Common myeloid progenitor, CD34-positive (primary cell): Measurements from ENCODE around the gene CD82.
A peak's percentile ranks its signal among the peaks of the same experiment; 100 is the strongest.

Source experiments
- CTCF ChIA-PET: fragments of 350-600 bp; sonication (Branson Sonifier 250); formaldehyde crosslinking; loops from one replicate; lab custom pipeline; 2021; ENCODE audit warnings: antibody characterized with exemption; lab: Charles Lee
- POLR2A ChIA-PET: fragments of 350-600 bp; sonication (Branson Sonifier 250); formaldehyde crosslinking; loops from one replicate; lab custom pipeline; 2021; ENCODE audit warnings: antibody characterized with exemption; lab: Charles Lee
- DNase-seq, 3 donors: peaks; one replicate each; pipeline versions ENCODE4 v3.0.0 to v3.0.0-alpha.2; 2013
- H3K27ac ChIP-seq, 2 experiments: 1 replicate in 1 of 2; 2 replicates in 1 of 2; pipeline ENCODE4 v1.7.0; 2013; ENCODE audit warnings: inconsistent platforms in 2 of 2, low read length in 2 of 2, mild to moderate bottlenecking in 2 of 2, low read depth in 1 of 2, moderate library complexity in 1 of 2; ENCODE audit not compliant: severe bottlenecking in 2 of 2, insufficient read depth in 1 of 2, poor library complexity in 1 of 2
- H3K27me3 ChIP-seq, 5 experiments: replicated peaks in 2 of 5; 1 replicate in 3 of 5; 2 replicates in 2 of 5; pipeline versions ENCODE4 v1.6.1 to v1.7.0; 2013; ENCODE audit warnings: low read length in 4 of 5, mild to moderate bottlenecking in 2 of 5, moderate library complexity in 2 of 5, inconsistent platforms in 1 of 5; ENCODE audit not compliant: insufficient read depth in 5 of 5, control insufficient read depth in 4 of 5
- H3K36me3 ChIP-seq, 4 experiments: 1 replicate in 2 of 4; 2 replicates in 2 of 4; pipeline versions ENCODE4 v1.6.1 to v1.7.0; 2013; ENCODE audit warnings: low read length in 3 of 4, control low read depth in 1 of 4, mild to moderate bottlenecking in 1 of 4; ENCODE audit not compliant: control insufficient read depth in 4 of 4, insufficient read depth in 4 of 4
- H3K4me1 ChIP-seq, 4 experiments: 1 replicate in 3 of 4; 2 replicates in 1 of 4; pipeline versions ENCODE4 v1.6.1 to v1.7.1; 2013; ENCODE audit warnings: low read length in 3 of 4, mild to moderate bottlenecking in 3 of 4, control low read depth in 1 of 4, inconsistent platforms in 1 of 4, moderate library complexity in 1 of 4; ENCODE audit not compliant: control insufficient read depth in 4 of 4, insufficient read depth in 4 of 4; ENCODE audit errors: control extremely low read depth in 1 of 4
- H3K4me3 ChIP-seq, 7 experiments: 1 replicate in 4 of 7; 2 replicates in 3 of 7; pipeline versions ENCODE4 v1.5.1 to v1.7.0; 2013; ENCODE audit warnings: mild to moderate bottlenecking in 7 of 7, low read length in 6 of 7, moderate library complexity in 6 of 7, inconsistent platforms in 2 of 7, low read depth in 2 of 7, control low read depth in 1 of 7; ENCODE audit not compliant: insufficient read depth in 4 of 7, control insufficient read depth in 1 of 7; ENCODE audit errors: extremely low read depth in 1 of 7
- H3K9me3 ChIP-seq, 5 experiments: 1 replicate in 4 of 5; 2 replicates in 1 of 5; pipeline versions ENCODE4 v1.6.1 to v1.7.1; 2013; ENCODE audit warnings: low read length in 4 of 5, mild to moderate bottlenecking in 2 of 5, inconsistent platforms in 1 of 5, low read depth in 1 of 5, moderate library complexity in 1 of 5; ENCODE audit not compliant: control insufficient read depth in 4 of 5, insufficient read depth in 2 of 5; ENCODE audit errors: control extremely low read depth in 1 of 5
- WGBS: methylation state at CpG from one replicate; pipeline ENCODE4 v1.1.5; 2013; ENCODE audit not compliant: insufficient coverage; 5-methylcytosine and 5-hydroxymethylcytosine counted together

The CD82 gene

GRCh38 chr11:44617671-44618461 is 52.4 kb downstream of the CD82 start:
- ChIA-PET POLR2A (interaction anchor here (1.1 kb wide), 1 partner anchor 49 kb away, joined by 3 read pairs; no protein-coding TSS in a partner anchor), CTCF (interaction anchor here (0.8 to 22.3 kb wide), 6 partner anchors 8 to 277 kb away, joined by 3 to 504 read pairs (median 6); partner anchors contain the start of gene CD82)
- DNase-seq = no peak
- Histone ChIP-seq H3K4me3 (no peak overlapping the region), H3K27me3 (no peaks in the 10 kb centered on the region), H3K36me3 (peaks cover 18 to 78% (median 47%) of the 10 kb centered on the region in 4 experiments), H3K9me3 (no peaks in the 10 kb centered on the region), H3K4me1 (peaks cover 0 to 22% (median 9%) of the 10 kb centered on the region in 4 experiments), H3K27ac (no peak overlapping the region)
- WGBS = 95% methylated on average over 12 of the region's 18 CpGs

DNA sequence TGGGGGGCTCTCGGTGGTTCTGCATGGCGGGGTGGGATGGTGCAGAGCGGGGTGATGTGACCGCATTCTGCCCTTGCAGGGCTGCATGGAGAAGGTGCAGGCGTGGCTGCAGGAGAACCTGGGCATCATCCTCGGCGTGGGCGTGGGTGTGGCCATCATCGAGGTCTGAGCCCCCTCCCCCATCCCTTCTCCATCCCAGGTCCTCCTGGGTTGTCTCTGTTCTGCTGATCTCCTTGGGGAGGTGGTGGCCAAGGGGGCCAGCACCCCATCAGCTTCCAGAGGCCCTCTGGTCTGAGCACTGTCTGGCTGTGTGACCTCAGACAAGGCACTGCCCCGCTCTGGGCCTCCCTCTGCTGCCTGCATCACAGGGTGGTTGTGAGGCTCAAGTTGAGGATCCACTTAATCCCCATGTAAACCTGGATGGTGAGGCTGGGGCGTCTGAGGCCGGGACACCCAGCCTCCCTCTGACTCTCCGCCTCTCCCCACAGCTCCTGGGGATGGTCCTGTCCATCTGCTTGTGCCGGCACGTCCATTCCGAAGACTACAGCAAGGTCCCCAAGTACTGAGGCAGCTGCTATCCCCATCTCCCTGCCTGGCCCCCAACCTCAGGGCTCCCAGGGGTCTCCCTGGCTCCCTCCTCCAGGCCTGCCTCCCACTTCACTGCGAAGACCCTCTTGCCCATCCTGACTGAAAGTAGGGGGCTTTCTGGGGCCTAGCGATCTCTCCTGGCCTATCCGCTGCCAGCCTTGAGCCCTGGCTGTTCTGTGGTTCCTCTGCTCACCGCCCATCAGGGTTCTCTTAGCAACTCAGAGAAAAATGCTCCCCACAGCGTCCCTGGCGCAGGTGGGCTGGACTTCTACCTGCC is 53.3 kb downstream of the CD82 start:
- DNase-seq = no peak
- WGBS = 97% methylated on average over 18 of the region's 22 CpGs
- no peak overlapping the region for H3K4me3 ChIP-seq
- no peaks in the 10 kb centered on the region for H3K9me3 ChIP-seq
- H3K27ac ChIP-seq = no peak overlapping the region
- POLR2A ChIA-PET = no interaction called here
- CTCF ChIA-PET = interaction anchor here (22.3 kb wide), 1 partner anchor 61 kb away, joined by 504 read pairs; the partner anchor contains the start of gene CD82
- H3K36me3 ChIP-seq = peaks cover 18 to 70% (median 46%) of the 10 kb centered on the region in 4 experiments
- peaks cover 0 to 22% (median 12%) of the 10 kb centered on the region in 4 experiments for H3K4me1 ChIP-seq
- H3K27me3 ChIP-seq = no peaks in the 10 kb centered on the region

DNA sequence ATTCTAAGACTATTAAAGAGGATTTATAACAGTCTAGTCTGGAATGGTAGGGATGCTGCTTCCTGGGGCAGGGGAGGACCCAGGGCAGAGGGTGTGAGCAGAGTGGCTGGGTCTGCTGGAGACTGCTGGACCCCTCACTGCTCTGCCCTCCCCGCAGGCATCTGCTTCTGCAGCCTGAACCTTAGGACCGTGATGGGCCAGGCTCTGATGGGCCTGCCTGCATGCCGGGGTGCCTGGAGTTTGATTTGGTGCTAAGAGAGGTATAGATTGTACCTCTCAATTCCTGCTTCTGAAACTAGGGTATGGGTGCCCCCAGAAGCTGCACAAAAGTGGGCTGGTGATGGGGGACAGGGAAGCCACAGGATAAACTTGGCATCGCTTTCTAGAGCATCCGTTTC is 54.9 kb downstream of the CD82 start:
- no peak overlapping the region for H3K27ac ChIP-seq
- H3K4me1 ChIP-seq = peaks cover under 1 to 17% (median 14%) of the 10 kb centered on the region in 4 experiments
- CTCF ChIA-PET = interaction anchor here (0.8 to 22.3 kb wide), 4 partner anchors 9 to 156 kb away, joined by 3 to 504 read pairs (median 18); partner anchors contain the start of gene CD82
- H3K9me3 ChIP-seq = no peaks in the 10 kb centered on the region
- H3K27me3 ChIP-seq = no peaks in the 10 kb centered on the region
- DNase-seq = no peak
- H3K36me3 ChIP-seq = peaks cover 13 to 56% (median 42%) of the 10 kb centered on the region in 4 experiments
- 97% methylated on average over 5 of the region's 5 CpGs for WGBS
- no peak overlapping the region for H3K4me3 ChIP-seq
- POLR2A ChIA-PET = no interaction called here

- Histone ChIP-seq H3K36me3 (peaks cover 5 to 48% (median 33%) of the 10 kb centered on the region in 4 experiments), H3K4me3 (no peak overlapping the region), H3K27ac (no peak overlapping the region), H3K4me1 (peaks cover 6 to 26% (median 22%) of the 10 kb centered on the region in 4 experiments), H3K9me3 (no peaks in the 10 kb centered on the region), H3K27me3 (no peaks in the 10 kb centered on the region)
- CTCF ChIA-PET = interaction anchor here (0.8 to 22.3 kb wide), 9 partner anchors 10 to 290 kb away, joined by 3 to 504 read pairs (median 6); partner anchors contain the start of gene CD82
- POLR2A ChIA-PET = interaction anchor here (1.2 kb wide), 1 partner anchor 9 kb away, joined by 4 read pairs; no protein-coding TSS in a partner anchor
- peak; percentile 59 to 74 (median 71) for DNase-seq
- 62% methylated on average over 21 of the region's 24 CpGs for WGBS
Observed at GRCh38 chr11:44621140-44621681, 55.7 kb downstream of the CD82 start.

- ChIA-PET POLR2A (interaction anchor here (1.2 kb wide), 1 partner anchor 9 kb away, joined by 4 read pairs; no protein-coding TSS in a partner anchor), CTCF (interaction anchor here (0.6 to 22.3 kb wide), 13 partner anchors 10 to 482 kb away, joined by 3 to 504 read pairs (median 5); partner anchors contain the start of gene CD82)
- no peaks in the 10 kb centered on the region for H3K27me3 ChIP-seq
- no peaks in the 10 kb centered on the region for H3K9me3 ChIP-seq
- 96% methylated on average over 7 of the region's 8 CpGs for WGBS
- H3K4me1 ChIP-seq = peaks cover 6 to 27% (median 24%) of the 10 kb centered on the region in 4 experiments
- no peak overlapping the region for H3K4me3 ChIP-seq
- DNase-seq = no peak
- H3K27ac ChIP-seq = no peak overlapping the region
- peaks cover 3 to 42% (median 30%) of the 10 kb centered on the region in 4 experiments for H3K36me3 ChIP-seq
Observed at GRCh38 chr11:44621784-44622183, 56.3 kb downstream of the CD82 start.

GRCh38 chr11:44622190-44622650 is 56.8 kb downstream of the CD82 start:
- no peaks in the 10 kb centered on the region for H3K9me3 ChIP-seq
- POLR2A ChIA-PET = interaction anchor here (1.0 to 1.2 kb wide), 2 partner anchors 10 to 67 kb away, joined by 4 read pairs; no protein-coding TSS in a partner anchor
- H3K27ac ChIP-seq = no peak overlapping the region
- H3K27me3 ChIP-seq = no peaks in the 10 kb centered on the region
- CTCF ChIA-PET = interaction anchor here (0.6 to 22.3 kb wide), 16 partner anchors 10 to 482 kb away, joined by 3 to 504 read pairs (median 4); partner anchors contain the start of gene CD82
- H3K4me1 ChIP-seq = peaks cover 6 to 27% (median 24%) of the 10 kb centered on the region in 4 experiments
- H3K4me3 ChIP-seq = no peak overlapping the region
- no peak for DNase-seq
- WGBS = 89% methylated on average over 3 of the region's 4 CpGs
- peaks cover 3 to 39% (median 29%) of the 10 kb centered on the region in 4 experiments for H3K36me3 ChIP-seq
